Neural progenitor cell (in vitro differentiated cells): ENCODE data around the gene CPT1B. TPM values are rescaled to one million over a fixed set of nuclear protein-coding genes. Genes with fewer than 3 reads are reported as not detected.

Experiments used
- DNase-seq: peaks from one replicate; pipeline ENCODE4 v3.0.0-alpha.2; 2016; ENCODE audit warnings: low spot score
- H2AFZ ChIP-seq: fragments of 200-600 bp; sonication (generic); replicated peaks from 2 replicates; pipeline ENCODE4 v1.6.1; 2016; ENCODE audit warnings: antibody characterized with exemption
- H3F3A ChIP-seq: fragments of 200-600 bp; sonication (generic); 2 replicates; pipeline ENCODE4 v1.6.1; 2016; ENCODE audit warnings: antibody characterized with exemption, low read depth
- H3K27ac ChIP-seq: fragments of 200-600 bp; sonication (generic); 2 replicates; pipeline ENCODE4 v1.5.1; 2016; ENCODE audit warnings: mild to moderate bottlenecking
- H3K27me3 ChIP-seq: fragments of 200-600 bp; sonication (generic); 2 replicates; pipeline ENCODE4 v1.6.1; 2016; ENCODE audit warnings: mild to moderate bottlenecking, moderate library complexity
- H3K36me3 ChIP-seq: fragments of 200-600 bp; sonication (generic); 2 replicates; pipeline ENCODE4 v1.5.1; 2016
- H3K4me1 ChIP-seq: fragments of 200-600 bp; sonication (generic); 2 replicates; pipeline ENCODE4 v1.6.1; 2016; ENCODE audit warnings: mixed run types
- H3K4me2 ChIP-seq: fragments of 200-600 bp; sonication (generic); 2 replicates; pipeline ENCODE4 v1.6.1; 2016
- H3K4me3 ChIP-seq: fragments of 200-600 bp; sonication (generic); 2 replicates; pipeline ENCODE4 v1.5.1; 2016
- H3K79me2 ChIP-seq: fragments of 200-600 bp; sonication (generic); 2 replicates; pipeline ENCODE4 v1.6.1; 2016; ENCODE audit warnings: low read depth
- H3K9ac ChIP-seq: fragments of 200-600 bp; sonication (generic); 2 replicates; pipeline ENCODE4 v1.6.1; 2016
- H3K9me3 ChIP-seq: fragments of 200-600 bp; sonication (generic); 2 replicates; pipeline ENCODE4 v1.5.1; 2016; ENCODE audit warnings: low read depth
- H4K20me1 ChIP-seq: fragments of 200-600 bp; sonication (generic); 2 replicates; pipeline ENCODE4 v1.6.1; 2016; ENCODE audit warnings: low read depth
- H3K27ac Mint-ChIP-seq: 3 replicates; pipeline ENCODE4 v1.8.0; 2021; ENCODE audit warnings: mixed read lengths
- H3K27me3 Mint-ChIP-seq: 2 replicates; pipeline ENCODE4 v1.8.0; 2022; ENCODE audit warnings: low read depth, mild to moderate bottlenecking, inconsistent platforms, moderate library complexity, mixed read lengths; ENCODE audit not compliant: insufficient read depth
- H3K36me3 Mint-ChIP-seq: 3 replicates; pipeline ENCODE4 v1.8.0; 2021; ENCODE audit warnings: mixed read lengths
- H3K4me1 Mint-ChIP-seq: 3 replicates; pipeline ENCODE4 v1.8.0; 2021; ENCODE audit warnings: mixed read lengths
- H3K4me3 Mint-ChIP-seq: 3 replicates; pipeline ENCODE4 v1.8.0; 2021; ENCODE audit warnings: mild to moderate bottlenecking, moderate library complexity, mixed read lengths
- H3K9me3 Mint-ChIP-seq: 3 replicates; pipeline ENCODE4 v1.8.0; 2020; ENCODE audit warnings: mixed read lengths
- CTCF ChIP-seq: fragments of 200-600 bp; sonication (generic); IDR thresholded peaks from 2 replicates; pipeline ENCODE4 v1.5.1; 2017; ENCODE audit warnings: antibody characterized with exemption, mild to moderate bottlenecking
- EZH2 ChIP-seq: fragments of 200-600 bp; sonication (generic); IDR thresholded peaks from 2 replicates; pipeline ENCODE4 v1.6.1; 2017; ENCODE audit warnings: antibody characterized with exemption, mild to moderate bottlenecking, moderate library complexity
- EZH2phosphoT487 ChIP-seq: fragments of 200-600 bp; sonication (generic); IDR thresholded peaks from 2 replicates; pipeline ENCODE4 v1.6.1; 2017; ENCODE audit warnings: antibody characterized with exemption
- total RNA-seq: library from RNA; depleted of rRNA; stranded (reverse); fragments of >200 nt; gene quantifications from 2 replicates; pipeline ENCODE4 v1.2.3, GENCODE V29; 2015; ENCODE audit warnings: low replicate concordance

Gene CPT1B
- total RNA-seq, 1 donor from 2014 or later, result 33.9 TPM

- H3K27ac ChIP-seq, result no peak overlapping the region
- H3K27me3 ChIP-seq, result peaks cover 16% of the 10 kb centered on the region
- Mint-ChIP-seq H3K27me3 (peaks cover 2% of the 10 kb centered on the region), H3K36me3 (no peaks in the 10 kb centered on the region), H3K9me3 (no peaks in the 10 kb centered on the region), H3K4me3 (no peak overlapping the region), H3K4me1 (peaks cover 35% of the 10 kb centered on the region), H3K27ac (no peak overlapping the region)
- H3K79me2 ChIP-seq, result no peaks in the 10 kb centered on the region
- H3K4me3 ChIP-seq, result no peak overlapping the region
- no peak overlapping the region for H3K4me2 ChIP-seq
- H3F3A ChIP-seq, result peaks cover 28% of the 10 kb centered on the region
- no peak for TF ChIP-seq EZH2
- TF ChIP-seq CTCF, result peak; percentile 41
- H3K9ac ChIP-seq, result no peak overlapping the region
- H3K36me3 ChIP-seq, result no peaks in the 10 kb centered on the region
- H3K4me1 ChIP-seq, result peaks cover 18% of the 10 kb centered on the region
- H4K20me1 ChIP-seq, result peaks cover 4% of the 10 kb centered on the region
- no peaks in the 10 kb centered on the region for H3K9me3 ChIP-seq
- DNase-seq, result peak; percentile 50
- H2AFZ ChIP-seq, result no peak overlapping the region
Measured at GRCh38 chr22:50625568-50626313, 47.5 kb upstream of the CPT1B start.

GRCh38 chr22:50625131-50625567 lies 46.9 kb upstream of the CPT1B start:
- H3K9me3 ChIP-seq, result no peaks in the 10 kb centered on the region
- peaks cover 4% of the 10 kb centered on the region for H4K20me1 ChIP-seq
- H3K4me3 ChIP-seq, result no peak overlapping the region
- no peak overlapping the region for H3K27ac ChIP-seq
- H3K36me3 Mint-ChIP-seq, result no peaks in the 10 kb centered on the region
- H3K27me3 ChIP-seq, result peaks cover 19% of the 10 kb centered on the region
- H3F3A ChIP-seq, result peaks cover 28% of the 10 kb centered on the region
- H3K27ac Mint-ChIP-seq, result no peak overlapping the region
- TF ChIP-seq CTCF (no peak), EZH2phosphoT487 (no peak), EZH2 (no peak)
- H3K79me2 ChIP-seq, result no peaks in the 10 kb centered on the region
- H3K4me3 Mint-ChIP-seq, result no peak overlapping the region
- peaks cover 20% of the 10 kb centered on the region for H3K4me1 ChIP-seq
- no peak overlapping the region for H3K9ac ChIP-seq
- H3K9me3 Mint-ChIP-seq, result no peaks in the 10 kb centered on the region
- DNase-seq, result no peak
- H3K36me3 ChIP-seq, result no peaks in the 10 kb centered on the region
- H3K4me1 Mint-ChIP-seq, result peaks cover 38% of the 10 kb centered on the region
- peaks cover 2% of the 10 kb centered on the region for H3K27me3 Mint-ChIP-seq
- H2AFZ ChIP-seq, result no peak overlapping the region
- H3K4me2 ChIP-seq, result no peak overlapping the region

- no peak for DNase-seq
- H3K79me2 ChIP-seq, result no peaks in the 10 kb centered on the region
- no peak overlapping the region for H3K27ac Mint-ChIP-seq
- H3K9ac ChIP-seq, result no peak overlapping the region
- peaks cover 20% of the 10 kb centered on the region for H3K4me1 ChIP-seq
- no peak overlapping the region for H3K27ac ChIP-seq
- no peak overlapping the region for H3K4me2 ChIP-seq
- H3K4me1 Mint-ChIP-seq, result peaks cover 38% of the 10 kb centered on the region
- no peak for TF ChIP-seq CTCF
- TF ChIP-seq EZH2, result no peak
- no peak for TF ChIP-seq EZH2phosphoT487
- peaks cover 28% of the 10 kb centered on the region for H3F3A ChIP-seq
- H3K27me3 Mint-ChIP-seq, result peaks cover 2% of the 10 kb centered on the region
- H3K9me3 ChIP-seq, result no peaks in the 10 kb centered on the region
- no peak overlapping the region for H2AFZ ChIP-seq
- H3K36me3 ChIP-seq, result no peaks in the 10 kb centered on the region
- H3K27me3 ChIP-seq, result peaks cover 20% of the 10 kb centered on the region
- no peak overlapping the region for H3K4me3 ChIP-seq
- H3K9me3 Mint-ChIP-seq, result no peaks in the 10 kb centered on the region
- peaks cover 4% of the 10 kb centered on the region for H4K20me1 ChIP-seq
- H3K36me3 Mint-ChIP-seq, result no peaks in the 10 kb centered on the region
- H3K4me3 Mint-ChIP-seq, result no peak overlapping the region
Measured at GRCh38 chr22:50624347-50625130, 46.3 kb upstream of the CPT1B start.
